ENCODE data around the gene APMAP. TPM values are rescaled to one million over a fixed set of nuclear protein-coding genes. Genes with fewer than 3 reads are reported as not detected.

APMAP gene
- total and polyA plus RNA-seq, 8 donors: 20.8 to 47.8 (median 28.4) TPM

DNA sequence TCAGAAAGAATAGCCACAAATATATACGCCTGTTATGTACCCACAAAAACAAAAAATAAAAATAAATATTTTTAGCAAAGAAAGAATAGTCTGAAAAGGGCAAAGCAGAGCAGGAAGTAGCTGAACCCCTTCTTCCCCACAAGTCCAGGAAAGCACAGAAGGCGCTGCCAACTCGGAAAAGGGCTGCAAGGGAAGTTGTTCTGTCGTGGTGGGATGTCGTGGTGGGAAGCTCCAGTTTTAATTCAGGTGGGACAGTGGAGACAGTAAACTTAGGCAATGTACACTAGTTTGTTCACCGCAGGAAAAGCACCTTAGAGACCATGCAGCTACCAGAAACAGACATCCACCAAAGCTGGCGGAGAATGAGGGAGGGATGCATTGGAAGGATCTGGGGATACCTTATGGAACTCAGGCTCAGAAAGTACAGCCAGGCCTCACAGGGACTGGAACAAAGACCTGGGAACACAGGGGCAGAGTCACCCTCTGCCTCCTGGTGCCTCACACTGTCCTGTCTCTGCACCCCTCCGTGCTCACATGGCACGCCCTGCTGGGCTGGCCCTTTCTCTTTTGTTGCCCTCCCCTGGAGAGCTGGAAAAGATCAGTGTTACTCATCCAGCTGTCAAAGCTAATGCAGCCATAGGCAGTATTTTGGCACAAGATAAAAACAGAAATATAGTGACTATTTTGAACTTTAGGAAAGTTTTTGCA lies 3.3 kb upstream of the APMAP start:
- H3K36me3 ChIP-seq: no peaks in the 10 kb centered on the region
- H3K27me3 ChIP-seq: no peaks in the 10 kb centered on the region
- DNase-seq: no peak
- no peak overlapping the region for H3K4me3 ChIP-seq
- 84 to 86% methylated on average over 9 of the region's 9 CpGs for WGBS, 2 donors
- TF ChIP-seq, protein P1, sequence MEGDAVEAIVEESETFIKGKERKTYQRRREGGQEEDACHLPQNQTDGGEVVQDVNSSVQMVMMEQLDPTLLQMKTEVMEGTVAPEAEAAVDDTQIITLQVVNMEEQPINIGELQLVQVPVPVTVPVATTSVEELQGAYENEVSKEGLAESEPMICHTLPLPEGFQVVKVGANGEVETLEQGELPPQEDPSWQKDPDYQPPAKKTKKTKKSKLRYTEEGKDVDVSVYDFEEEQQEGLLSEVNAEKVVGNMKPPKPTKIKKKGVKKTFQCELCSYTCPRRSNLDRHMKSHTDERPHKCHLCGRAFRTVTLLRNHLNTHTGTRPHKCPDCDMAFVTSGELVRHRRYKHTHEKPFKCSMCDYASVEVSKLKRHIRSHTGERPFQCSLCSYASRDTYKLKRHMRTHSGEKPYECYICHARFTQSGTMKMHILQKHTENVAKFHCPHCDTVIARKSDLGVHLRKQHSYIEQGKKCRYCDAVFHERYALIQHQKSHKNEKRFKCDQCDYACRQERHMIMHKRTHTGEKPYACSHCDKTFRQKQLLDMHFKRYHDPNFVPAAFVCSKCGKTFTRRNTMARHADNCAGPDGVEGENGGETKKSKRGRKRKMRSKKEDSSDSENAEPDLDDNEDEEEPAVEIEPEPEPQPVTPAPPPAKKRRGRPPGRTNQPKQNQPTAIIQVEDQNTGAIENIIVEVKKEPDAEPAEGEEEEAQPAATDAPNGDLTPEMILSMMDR (IDR thresholded peaks at IDR 0.05): no peak
- peaks cover 18 to 44% (median 23%) of the 10 kb centered on the region in 3 donors for H3K4me1 ChIP-seq
- no peak for FAIRE-seq
- no peak overlapping the region for H3K27ac ChIP-seq
- intact Hi-C loops (cut with DNase I): loop anchor here (2.0 to 10.0 kb wide), 4 partner anchors 69 to 179 kb away; no protein-coding TSS in a partner anchor
- H3K9me3 ChIP-seq: no peaks in the 10 kb centered on the region
- ATAC-seq: no peak

DNA sequence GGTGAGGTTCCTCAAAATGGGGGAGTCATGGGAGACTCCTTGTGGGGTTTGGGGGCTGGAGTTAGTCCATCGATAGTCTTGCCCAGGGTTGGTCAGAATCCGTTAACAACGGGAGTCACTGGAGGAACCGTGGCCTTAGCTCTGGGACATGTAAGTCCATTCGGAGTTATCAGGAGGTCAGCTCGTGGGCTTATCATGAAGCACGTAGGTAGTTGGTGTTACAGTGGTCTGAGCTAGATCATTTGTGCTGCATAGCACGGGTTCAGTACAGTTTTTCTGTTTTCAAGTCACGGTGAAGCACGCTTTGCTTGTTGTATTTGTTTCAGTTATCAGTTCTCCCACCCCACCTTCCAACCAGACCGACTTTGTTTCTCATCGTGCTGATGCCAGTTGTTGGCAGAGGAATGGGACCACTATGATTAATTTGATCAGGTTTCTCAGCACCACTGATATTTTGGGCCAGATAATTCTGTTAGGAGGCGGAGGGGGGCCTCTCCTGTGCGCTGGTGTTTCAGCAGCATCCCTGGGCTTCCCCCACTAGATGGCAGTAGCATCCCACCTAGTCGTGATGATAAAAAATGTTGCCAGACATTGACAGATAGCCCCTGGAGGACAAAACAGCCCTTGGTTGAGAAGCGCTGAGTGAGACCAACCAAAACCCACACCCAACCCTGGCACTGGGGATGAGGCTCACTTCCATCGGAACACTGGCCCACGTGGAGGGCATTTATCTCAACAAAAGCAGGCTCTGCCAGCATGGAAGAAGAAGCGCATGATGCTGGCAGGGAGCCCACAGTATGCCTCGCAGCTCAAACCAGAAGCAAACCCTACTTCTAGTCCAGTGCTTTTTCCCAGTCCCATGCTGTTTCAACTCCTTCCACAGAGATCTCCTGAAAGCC lies 2.2 kb upstream of the APMAP start:
- no peaks in the 10 kb centered on the region for H3K27me3 ChIP-seq
- no peak overlapping the region for H3K27ac ChIP-seq
- 26 to 29% methylated on average over 20 of the region's 20 CpGs for WGBS, 2 donors
- ATAC-seq (peak; percentile 37 to 71 (median 62)), DNase-seq (peak; percentile 72 to 85 (median 78)), FAIRE-seq (no peak)
- H3K36me3 ChIP-seq: no peaks in the 10 kb centered on the region
- TF ChIP-seq, protein P1 (IDR thresholded peaks at IDR 0.05): peak; percentile 72 to 88 (median 83)
- H3K4me3 ChIP-seq: no peak overlapping the region
- no peaks in the 10 kb centered on the region for H3K9me3 ChIP-seq
- intact Hi-C loops (cut with DNase I): loop anchor here (2.0 to 10.0 kb wide), 4 partner anchors 70 to 180 kb away; no protein-coding TSS in a partner anchor
- H3K4me1 ChIP-seq: peaks cover 11 to 41% (median 13%) of the 10 kb centered on the region in 3 donors

DNA sequence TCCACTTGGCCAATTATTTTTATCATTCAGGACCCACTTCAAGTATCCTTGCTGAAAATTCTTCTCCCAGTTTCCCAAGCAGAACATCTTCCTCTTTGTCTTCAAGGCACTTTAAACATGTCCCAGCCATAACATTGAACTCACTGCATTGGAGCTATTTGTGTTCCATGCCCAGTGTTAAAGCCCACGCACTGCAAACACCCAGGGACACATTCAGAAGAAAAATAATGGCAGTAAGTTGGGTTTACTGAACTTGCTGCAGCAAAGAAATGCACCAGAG lies 1.6 kb upstream of the APMAP start:
- no peak overlapping the region for H3K4me3 ChIP-seq
- H3K4me1 ChIP-seq: peaks cover 5 to 37% (median 8%) of the 10 kb centered on the region in 3 donors
- no peaks in the 10 kb centered on the region for H3K27me3 ChIP-seq
- no peaks in the 10 kb centered on the region for H3K36me3 ChIP-seq
- WGBS, 2 donors: 63 to 64% methylated on average over 1 of the region's 1 CpG
- DNase-seq (no peak), FAIRE-seq (no peak), ATAC-seq (no peak)
- TF ChIP-seq, protein P1 (IDR thresholded peaks at IDR 0.05): no peak
- peak overlapping the region in 2 of 4 donors; percentile 95 to 96 for H3K27ac ChIP-seq
- no peaks in the 10 kb centered on the region for H3K9me3 ChIP-seq
- intact Hi-C loops (cut with DNase I): loop anchor here (2.0 to 10.0 kb wide), 4 partner anchors 71 to 181 kb away; no protein-coding TSS in a partner anchor

DNA sequence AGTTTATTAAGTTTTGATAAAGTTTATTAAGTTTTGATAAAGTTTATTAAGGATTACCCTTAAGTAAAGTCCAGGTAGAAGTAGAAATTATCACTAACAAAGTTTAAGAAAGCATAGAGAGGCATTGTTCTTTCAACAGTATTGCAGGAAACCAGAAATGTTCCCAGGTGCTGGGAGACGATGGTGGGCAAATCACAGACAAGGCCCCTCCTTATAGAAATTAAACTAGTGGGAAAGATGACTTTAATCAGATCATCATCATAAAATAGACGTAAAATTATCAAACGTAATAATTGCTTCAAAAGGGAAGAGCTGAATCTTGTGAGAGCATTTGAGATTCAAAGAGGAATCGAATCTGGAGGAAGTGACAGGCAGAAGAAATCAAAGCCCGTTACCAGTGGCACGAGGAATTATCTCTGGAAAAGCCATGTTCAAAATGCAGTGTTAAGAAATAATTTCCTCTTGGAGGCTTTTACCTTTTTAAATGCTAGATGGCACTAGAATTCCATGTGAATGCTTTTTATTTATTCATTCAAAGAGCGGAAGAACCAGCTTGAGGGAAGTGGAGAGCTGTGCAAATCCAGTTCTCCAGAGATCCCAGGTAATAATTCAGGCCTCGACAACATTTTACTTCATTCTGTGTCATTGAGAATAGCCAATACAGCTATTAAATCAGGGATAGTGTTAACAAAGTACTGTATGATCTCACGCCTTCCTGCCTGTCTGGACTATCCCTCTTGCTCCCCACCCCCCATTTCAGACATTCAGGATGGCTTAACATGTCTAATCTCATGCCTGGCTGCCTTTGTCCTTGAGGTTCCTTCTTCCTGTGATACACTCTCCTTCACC lies 1.0 kb upstream of the APMAP start:
- FAIRE-seq (peak; percentile 51), DNase-seq (no peak), ATAC-seq (peak; percentile 51 to 72 (median 59))
- Histone ChIP-seq H3K27ac (peak overlapping the region; percentile 84 to 96 (median 90)), H3K4me1 (peaks cover 5 to 32% (median 8%) of the 10 kb centered on the region in 3 donors), H3K4me3 (peak overlapping the region in 3 of 4 donors; percentile 67 to 90 (median 70)), H3K36me3 (no peaks in the 10 kb centered on the region), H3K27me3 (no peaks in the 10 kb centered on the region), H3K9me3 (no peaks in the 10 kb centered on the region)
- intact Hi-C loops (cut with DNase I): loop anchor here (2.0 to 10.0 kb wide), 4 partner anchors 71 to 181 kb away; no protein-coding TSS in a partner anchor
- WGBS, 2 donors: 14 to 19% methylated on average over 9 of the region's 9 CpGs
- TF ChIP-seq, protein P1 (IDR thresholded peaks at IDR 0.05): peak in 3 of 4 donors; percentile 16 to 17 (median 17)

Data from pancreas (tissue), 10 donors.